Measurements from ENCODE around the gene MAFF.
A peak's percentile ranks its signal among the peaks of the same experiment; 100 is the strongest.
"Not testable (repeated sequence)": the region's sequence is repeated elsewhere in the genome, so short reads cannot be mapped to it uniquely, and the experiment has no call there.

The MAFF gene

GRCh38 chr22:38228326-38228872 is 26.6 kb downstream of the MAFF start:
- no peak for DNase-seq

- no peak for DNase-seq
These were observed 27.3 kb downstream of the MAFF start for GRCh38 chr22:38228873-38229740.

GRCh38 chr22:38230108-38230825 is 28.5 kb downstream of the MAFF start:
- peak; percentile 37 for DNase-seq

GRCh38 chr22:38230916-38231315 is 29.1 kb downstream of the MAFF start:
- DNase-seq = no peak

GRCh38 chr22:38232196-38232595 is 30.4 kb downstream of the MAFF start:
- no peak for DNase-seq

GRCh38 chr22:38233427-38233826 is 31.6 kb downstream of the MAFF start:
- DNase-seq = no peak

GRCh38 chr22:38233856-38234255 is 32.1 kb downstream of the MAFF start:
- DNase-seq = not testable (repeated sequence)

GRCh38 chr22:38235240-38235850 is 33.6 kb downstream of the MAFF start:
- DNase-seq = no peak

GRCh38 chr22:38236786-38237185 is 35.0 kb downstream of the MAFF start:
- DNase-seq = no peak

GRCh38 chr22:38238519-38239071 is 36.8 kb downstream of the MAFF start:
- no peak for DNase-seq

GRCh38 chr22:38239101-38239761 is 37.4 kb downstream of the MAFF start:
- DNase-seq = no peak

- no peak for DNase-seq
These were observed 39.0 kb downstream of the MAFF start for GRCh38 chr22:38240734-38241252.

GRCh38 chr22:38243007-38243765 is 41.4 kb downstream of the MAFF start:
- no peak for DNase-seq

GRCh38 chr22:38244106-38244505 is 42.3 kb downstream of the MAFF start:
- no peak for DNase-seq

GRCh38 chr22:38246046-38246658 is 44.4 kb downstream of the MAFF start:
- DNase-seq = no peak

- DNase-seq = no peak
These were observed 44.9 kb downstream of the MAFF start for GRCh38 chr22:38246692-38247091.

GRCh38 chr22:38247713-38248112 is 45.9 kb downstream of the MAFF start:
- no peak for DNase-seq

- no peak for DNase-seq
These were observed 46.5 kb downstream of the MAFF start for GRCh38 chr22:38248280-38248679.

GRCh38 chr22:38249301-38249700 is 47.5 kb downstream of the MAFF start:
- DNase-seq = no peak

GRCh38 chr22:38249803-38250642 is 48.2 kb downstream of the MAFF start:
- DNase-seq = no peak

All from stimulated activated CD8-positive, alpha-beta memory T cell treated with anti-CD3 and anti-CD28 coated beads, Interleukin-4, amount 100 ng/mL, for 48 hours (primary cell).